ENCODE results near the gene TRIM69.

TRIM69 gene

DNA sequence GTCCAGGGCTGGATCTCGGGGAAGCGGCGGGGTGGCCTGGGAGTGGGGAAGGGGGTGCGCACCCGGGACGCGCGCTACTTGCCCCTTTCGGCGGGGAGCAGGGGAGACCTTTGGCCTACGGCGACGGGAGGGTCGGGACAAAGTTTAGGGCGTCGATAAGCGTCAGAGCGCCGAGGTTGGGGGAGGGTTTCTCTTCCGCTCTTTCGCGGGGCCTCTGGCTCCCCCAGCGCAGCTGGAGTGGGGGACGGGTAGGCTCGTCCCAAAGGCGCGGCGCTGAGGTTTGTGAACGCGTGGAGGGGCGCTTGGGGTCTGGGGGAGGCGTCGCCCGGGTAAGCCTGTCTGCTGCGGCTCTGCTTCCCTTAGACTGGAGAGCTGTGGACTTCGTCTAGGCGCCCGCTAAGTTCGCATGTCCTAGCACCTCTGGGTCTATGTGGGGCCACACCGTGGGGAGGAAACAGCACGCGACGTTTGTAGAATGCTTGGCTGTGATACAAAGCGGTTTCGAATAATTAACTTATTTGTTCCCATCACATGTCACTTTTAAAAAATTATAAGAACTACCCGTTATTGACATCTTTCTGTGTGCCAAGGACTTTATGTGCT lies 24.5 kb upstream of the TRIM69 start:
- DNase-seq (ENCODE audit: low spot score), result peak; percentile 45
- TF ChIP-seq, protein P1, sequence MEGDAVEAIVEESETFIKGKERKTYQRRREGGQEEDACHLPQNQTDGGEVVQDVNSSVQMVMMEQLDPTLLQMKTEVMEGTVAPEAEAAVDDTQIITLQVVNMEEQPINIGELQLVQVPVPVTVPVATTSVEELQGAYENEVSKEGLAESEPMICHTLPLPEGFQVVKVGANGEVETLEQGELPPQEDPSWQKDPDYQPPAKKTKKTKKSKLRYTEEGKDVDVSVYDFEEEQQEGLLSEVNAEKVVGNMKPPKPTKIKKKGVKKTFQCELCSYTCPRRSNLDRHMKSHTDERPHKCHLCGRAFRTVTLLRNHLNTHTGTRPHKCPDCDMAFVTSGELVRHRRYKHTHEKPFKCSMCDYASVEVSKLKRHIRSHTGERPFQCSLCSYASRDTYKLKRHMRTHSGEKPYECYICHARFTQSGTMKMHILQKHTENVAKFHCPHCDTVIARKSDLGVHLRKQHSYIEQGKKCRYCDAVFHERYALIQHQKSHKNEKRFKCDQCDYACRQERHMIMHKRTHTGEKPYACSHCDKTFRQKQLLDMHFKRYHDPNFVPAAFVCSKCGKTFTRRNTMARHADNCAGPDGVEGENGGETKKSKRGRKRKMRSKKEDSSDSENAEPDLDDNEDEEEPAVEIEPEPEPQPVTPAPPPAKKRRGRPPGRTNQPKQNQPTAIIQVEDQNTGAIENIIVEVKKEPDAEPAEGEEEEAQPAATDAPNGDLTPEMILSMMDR (IDR thresholded peaks at IDR 0.05; ENCODE audit: borderline replicate concordance, control extremely low read depth, extremely low read depth, insufficient read depth, missing control alignments), result no peak
- in situ Hi-C loops (cut with MboI; ENCODE audit: low sequenced_read_pairs, unreplicated experiment), result loop anchor here (5.0 kb wide), 1 partner anchor 50 kb away; the partner anchor contains the start of gene SPG11

DNA sequence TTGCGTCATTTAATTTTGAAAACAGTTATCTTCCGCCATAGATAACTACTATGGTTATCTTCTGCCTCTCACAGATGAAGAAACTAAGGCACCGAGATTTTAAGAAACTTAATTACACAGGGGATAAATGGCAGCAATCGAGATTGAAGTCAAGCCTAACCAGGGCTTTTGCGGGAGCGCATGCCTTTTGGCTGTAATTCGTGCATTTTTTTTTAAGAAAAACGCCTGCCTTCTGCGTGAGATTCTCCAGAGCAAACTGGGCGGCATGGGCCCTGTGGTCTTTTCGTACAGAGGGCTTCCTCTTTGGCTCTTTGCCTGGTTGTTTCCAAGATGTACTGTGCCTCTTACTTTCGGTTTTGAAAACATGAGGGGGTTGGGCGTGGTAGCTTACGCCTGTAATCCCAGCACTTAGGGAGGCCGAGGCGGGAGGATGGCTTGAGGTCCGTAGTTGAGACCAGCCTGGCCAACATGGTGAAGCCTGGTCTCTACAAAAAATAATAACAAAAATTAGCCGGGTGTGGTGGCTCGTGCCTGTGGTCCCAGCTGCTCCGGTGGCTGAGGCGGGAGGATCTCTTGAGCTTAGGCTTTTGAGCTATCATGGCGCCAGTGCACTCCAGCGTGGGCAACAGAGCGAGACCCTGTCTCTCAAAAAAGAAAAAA lies 23.9 kb upstream of the TRIM69 start:
- in situ Hi-C loops (cut with MboI; ENCODE audit: low sequenced_read_pairs, unreplicated experiment), result loop anchor here (5.0 kb wide), 1 partner anchor 50 kb away; the partner anchor contains the start of gene SPG11
- TF ChIP-seq, protein P1 (IDR thresholded peaks at IDR 0.05; ENCODE audit: borderline replicate concordance, control extremely low read depth, extremely low read depth, insufficient read depth, missing control alignments), result no peak
- DNase-seq (ENCODE audit: low spot score), result peak; percentile 35

DNA sequence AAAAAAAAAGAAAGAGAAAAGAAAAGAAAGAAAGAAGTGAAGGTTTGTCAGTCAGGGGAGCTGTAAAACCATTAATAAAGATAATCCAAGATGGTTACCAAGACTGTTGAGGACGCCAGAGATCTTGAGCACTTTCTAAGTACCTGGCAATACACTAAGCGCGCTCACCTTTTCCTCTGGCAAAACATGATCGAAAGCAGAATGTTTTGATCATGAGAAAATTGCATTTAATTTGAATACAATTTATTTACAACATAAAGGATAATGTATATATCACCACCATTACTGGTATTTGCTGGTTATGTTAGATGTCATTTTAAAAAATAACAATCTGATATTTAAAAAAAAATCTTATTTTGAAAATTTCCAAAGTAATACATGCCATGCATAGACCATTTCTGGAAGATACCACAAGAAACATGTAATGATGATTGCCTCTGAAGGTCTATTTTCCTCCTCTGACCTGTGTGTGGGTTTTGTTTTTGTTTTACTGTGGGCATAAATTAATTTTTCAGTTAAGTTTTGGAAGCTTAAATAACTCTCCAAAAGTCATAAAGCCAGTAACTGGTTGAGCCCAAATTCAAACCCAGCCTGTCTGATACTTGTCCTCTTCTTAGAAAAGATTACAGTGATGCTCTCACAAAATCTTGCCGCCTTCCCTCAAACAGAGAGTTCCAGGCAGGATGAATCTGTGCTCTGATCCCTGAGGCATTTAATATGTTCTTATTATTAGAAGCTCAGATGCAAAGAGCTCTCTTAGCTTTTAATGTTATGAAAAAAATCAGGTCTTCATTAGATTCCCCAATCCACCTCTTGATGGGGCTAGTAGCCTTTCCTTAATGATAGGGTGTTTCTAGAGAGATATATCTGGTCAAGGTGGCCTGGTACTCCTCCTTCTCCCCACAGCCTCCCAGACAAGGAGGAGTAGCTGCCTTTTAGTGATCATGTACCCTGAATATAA lies 23.0 kb upstream of the TRIM69 start:
- in situ Hi-C loops (cut with MboI; ENCODE audit: low sequenced_read_pairs, unreplicated experiment), result loop anchor here (5.0 kb wide), 1 partner anchor 51 kb away; the partner anchor contains the start of gene SPG11
- TF ChIP-seq, protein P1 (IDR thresholded peaks at IDR 0.05; ENCODE audit: borderline replicate concordance, control extremely low read depth, extremely low read depth, insufficient read depth, missing control alignments), result no peak
- DNase-seq (ENCODE audit: low spot score), result no peak

DNA sequence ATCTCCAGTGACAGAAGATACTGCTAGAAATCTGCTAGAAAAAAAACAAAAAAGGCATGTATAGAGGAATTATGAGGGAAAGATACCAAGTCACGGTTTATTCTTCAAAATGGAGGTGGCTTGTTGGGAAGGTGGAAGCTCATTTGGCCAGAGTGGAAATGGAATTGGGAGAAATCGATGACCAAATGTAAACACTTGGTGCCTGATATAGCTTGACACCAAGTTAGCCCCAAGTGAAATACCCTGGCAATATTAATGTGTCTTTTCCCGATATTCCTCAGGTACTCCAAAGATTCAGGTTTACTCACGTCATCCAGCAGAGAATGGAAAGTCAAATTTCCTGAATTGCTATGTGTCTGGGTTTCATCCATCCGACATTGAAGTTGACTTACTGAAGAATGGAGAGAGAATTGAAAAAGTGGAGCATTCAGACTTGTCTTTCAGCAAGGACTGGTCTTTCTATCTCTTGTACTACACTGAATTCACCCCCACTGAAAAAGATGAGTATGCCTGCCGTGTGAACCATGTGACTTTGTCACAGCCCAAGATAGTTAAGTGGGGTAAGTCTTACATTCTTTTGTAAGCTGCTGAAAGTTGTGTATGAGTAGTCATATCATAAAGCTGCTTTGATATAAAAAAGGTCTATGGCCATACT lies 21.1 kb upstream of the TRIM69 start:
- in situ Hi-C loops (cut with MboI; ENCODE audit: low sequenced_read_pairs, unreplicated experiment), result no loop called here
- TF ChIP-seq, protein P1 (IDR thresholded peaks at IDR 0.05; ENCODE audit: borderline replicate concordance, control extremely low read depth, extremely low read depth, insufficient read depth, missing control alignments), result no peak
- no peak for DNase-seq (ENCODE audit: low spot score)

DNA sequence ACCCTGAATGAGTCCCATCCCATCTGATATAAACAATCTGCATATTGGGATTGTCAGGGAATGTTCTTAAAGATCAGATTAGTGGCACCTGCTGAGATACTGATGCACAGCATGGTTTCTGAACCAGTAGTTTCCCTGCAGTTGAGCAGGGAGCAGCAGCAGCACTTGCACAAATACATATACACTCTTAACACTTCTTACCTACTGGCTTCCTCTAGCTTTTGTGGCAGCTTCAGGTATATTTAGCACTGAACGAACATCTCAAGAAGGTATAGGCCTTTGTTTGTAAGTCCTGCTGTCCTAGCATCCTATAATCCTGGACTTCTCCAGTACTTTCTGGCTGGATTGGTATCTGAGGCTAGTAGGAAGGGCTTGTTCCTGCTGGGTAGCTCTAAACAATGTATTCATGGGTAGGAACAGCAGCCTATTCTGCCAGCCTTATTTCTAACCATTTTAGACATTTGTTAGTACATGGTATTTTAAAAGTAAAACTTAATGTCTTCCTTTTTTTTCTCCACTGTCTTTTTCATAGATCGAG lies 20.5 kb upstream of the TRIM69 start:
- in situ Hi-C loops (cut with MboI; ENCODE audit: low sequenced_read_pairs, unreplicated experiment), result no loop called here
- TF ChIP-seq, protein P1 (IDR thresholded peaks at IDR 0.05; ENCODE audit: borderline replicate concordance, control extremely low read depth, extremely low read depth, insufficient read depth, missing control alignments), result no peak
- DNase-seq (ENCODE audit: low spot score), result no peak

Data from GM13976 (cell line).